ENCODE results near the gene KIRREL1.

KIRREL1 gene

GRCh38 chr1:158104891-158105290, 111.4 kb downstream of the KIRREL1 start:
- no peak for DNase-seq (ENCODE audit: extremely low spot score)
- ChIA-PET POLR2A (no interaction called here), CTCF (interaction anchor here (1.7 to 3.0 kb wide), 3 partner anchors 9 to 20 kb away, joined by 5 to 19 read pairs (median 9); no protein-coding TSS in a partner anchor)
- no peak for TF ChIP-seq CTCF (IDR thresholded peaks at IDR 0.05; ENCODE audit: control extremely low read depth, extremely low read depth, low read depth, missing control alignments)

- ChIA-PET POLR2A (no interaction called here), CTCF (interaction anchor here (1.7 to 3.0 kb wide), 2 partner anchors 9 to 19 kb away, joined by 9 to 19 read pairs; no protein-coding TSS in a partner anchor)
- no peak for TF ChIP-seq CTCF (IDR thresholded peaks at IDR 0.05; ENCODE audit: control extremely low read depth, extremely low read depth, low read depth, missing control alignments)
- no peak for DNase-seq (ENCODE audit: extremely low spot score)
These were observed 112.1 kb downstream of the KIRREL1 start for GRCh38 chr1:158105352-158106095.

- CTCF ChIA-PET, result interaction anchor here (0.9 to 3.0 kb wide), 3 partner anchors 10 to 17 kb away, joined by 3 to 9 read pairs (median 4); no protein-coding TSS in a partner anchor
- no peak for TF ChIP-seq CTCF (IDR thresholded peaks at IDR 0.05; ENCODE audit: control extremely low read depth, extremely low read depth, low read depth, missing control alignments)
- POLR2A ChIA-PET, result no interaction called here
These were observed 114.5 kb downstream of the KIRREL1 start for GRCh38 chr1:158107916-158108315.

GRCh38 chr1:158112994-158113758, 119.7 kb downstream of the KIRREL1 start:
- ChIA-PET POLR2A (no interaction called here), CTCF (interaction anchor here (0.9 to 5.1 kb wide), 4 partner anchors 9 to 123 kb away, joined by 3 to 33 read pairs (median 5); no protein-coding TSS in a partner anchor)
- peak; percentile 39 for DNase-seq (ENCODE audit: extremely low spot score)
- no peak for TF ChIP-seq CTCF (IDR thresholded peaks at IDR 0.05; ENCODE audit: control extremely low read depth, extremely low read depth, low read depth, missing control alignments)

More at GRCh38 chr1:158107916-158108315, 114.5 kb downstream of the KIRREL1 start:
- DNase-seq (ENCODE audit: extremely low spot score), result no peak

- ChIA-PET POLR2A (no interaction called here), CTCF (interaction anchor here (0.9 to 5.1 kb wide), 4 partner anchors 9 to 123 kb away, joined by 3 to 33 read pairs (median 5); no protein-coding TSS in a partner anchor)
- no peak for DNase-seq (ENCODE audit: extremely low spot score)
- TF ChIP-seq CTCF (IDR thresholded peaks at IDR 0.05; ENCODE audit: control extremely low read depth, extremely low read depth, low read depth, missing control alignments), result no peak
These were observed 120.3 kb downstream of the KIRREL1 start for GRCh38 chr1:158113759-158114127.

GRCh38 chr1:158115126-158115525, 121.7 kb downstream of the KIRREL1 start:
- peak; percentile 67 for DNase-seq (ENCODE audit: extremely low spot score)
- CTCF ChIA-PET, result interaction anchor here (1.0 to 5.1 kb wide), 3 partner anchors 10 to 145 kb away, joined by 3 to 33 read pairs (median 3); no protein-coding TSS in a partner anchor
- no peak for TF ChIP-seq CTCF (IDR thresholded peaks at IDR 0.05; ENCODE audit: control extremely low read depth, extremely low read depth, low read depth, missing control alignments)
- POLR2A ChIA-PET, result no interaction called here
